Hepatocyte (in vitro differentiated cells): ENCODE results near the gene HOMER1.

ENCODE experiments used
- EZH2 ChIP-seq: fragments of 200-600 bp; sonication (generic); IDR thresholded peaks from 2 replicates; pipeline ENCODE4 v1.6.1; 2016; ENCODE audit warnings: antibody characterized with exemption, mild to moderate bottlenecking, borderline replicate concordance
- TF ChIP-seq, protein P1 (sequence below): fragments of 200-600 bp; sonication (generic); IDR thresholded peaks from 2 replicates; pipeline ENCODE4 v1.5.1; 2016; ENCODE audit warnings: antibody characterized with exemption, mild to moderate bottlenecking; ENCODE audit not compliant: poor library complexity

GRCh38 chr5:79510638-79511037 is 3.3 kb downstream of the HOMER1 start:
- TF ChIP-seq, protein P1, sequence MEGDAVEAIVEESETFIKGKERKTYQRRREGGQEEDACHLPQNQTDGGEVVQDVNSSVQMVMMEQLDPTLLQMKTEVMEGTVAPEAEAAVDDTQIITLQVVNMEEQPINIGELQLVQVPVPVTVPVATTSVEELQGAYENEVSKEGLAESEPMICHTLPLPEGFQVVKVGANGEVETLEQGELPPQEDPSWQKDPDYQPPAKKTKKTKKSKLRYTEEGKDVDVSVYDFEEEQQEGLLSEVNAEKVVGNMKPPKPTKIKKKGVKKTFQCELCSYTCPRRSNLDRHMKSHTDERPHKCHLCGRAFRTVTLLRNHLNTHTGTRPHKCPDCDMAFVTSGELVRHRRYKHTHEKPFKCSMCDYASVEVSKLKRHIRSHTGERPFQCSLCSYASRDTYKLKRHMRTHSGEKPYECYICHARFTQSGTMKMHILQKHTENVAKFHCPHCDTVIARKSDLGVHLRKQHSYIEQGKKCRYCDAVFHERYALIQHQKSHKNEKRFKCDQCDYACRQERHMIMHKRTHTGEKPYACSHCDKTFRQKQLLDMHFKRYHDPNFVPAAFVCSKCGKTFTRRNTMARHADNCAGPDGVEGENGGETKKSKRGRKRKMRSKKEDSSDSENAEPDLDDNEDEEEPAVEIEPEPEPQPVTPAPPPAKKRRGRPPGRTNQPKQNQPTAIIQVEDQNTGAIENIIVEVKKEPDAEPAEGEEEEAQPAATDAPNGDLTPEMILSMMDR, result no peak
- TF ChIP-seq EZH2, result no peak
